Epithelial cell of esophagus (primary cell): Measurements from ENCODE around the gene CD72.

Experiments
- DNase-seq: peaks from one replicate; pipeline ENCODE4 v3.0.0; 2010; ENCODE audit warnings: low read depth
- H3K4me3 ChIP-seq: 2 replicates; pipeline ENCODE4 v1.5.1; 2011; ENCODE audit warnings: mild to moderate bottlenecking, low read length, control low read depth
- CTCF ChIP-seq: IDR thresholded peaks from 2 replicates; pipeline ENCODE4 v1.5.1; 2011; ENCODE audit warnings: low read depth, mild to moderate bottlenecking, low read length, control low read depth, inconsistent platforms; ENCODE audit not compliant: insufficient read depth; ENCODE audit errors: missing control alignments

The CD72 gene

DNA sequence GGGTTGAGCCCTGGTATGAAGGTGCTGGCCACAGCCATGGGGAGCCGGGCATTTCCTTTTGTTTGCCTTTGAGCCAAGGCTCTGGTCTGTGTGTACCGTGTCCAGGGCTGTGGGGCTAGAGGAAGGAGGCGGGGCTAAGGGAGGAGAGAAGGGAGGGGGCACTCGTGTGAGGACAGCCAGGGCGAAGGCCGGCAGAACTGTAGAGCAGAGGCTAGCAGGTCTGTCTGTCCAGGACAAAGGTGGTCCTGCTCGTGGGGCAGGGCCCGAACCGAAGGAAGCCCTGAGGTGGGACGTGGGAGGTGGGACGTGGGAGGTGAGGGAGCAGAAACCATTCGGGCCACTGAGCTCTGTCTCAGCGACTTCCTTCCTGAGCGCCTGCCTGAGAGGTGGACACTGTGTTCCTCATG, 54.4 kb downstream of the CD72 start:
- TF ChIP-seq CTCF = no peak
- no peak overlapping the region for H3K4me3 ChIP-seq
- no peak for DNase-seq

- H3K4me3 ChIP-seq = no peak overlapping the region
Observed at GRCh38 chr9:35562895-35563780, 55.1 kb downstream of the CD72 start.

DNA sequence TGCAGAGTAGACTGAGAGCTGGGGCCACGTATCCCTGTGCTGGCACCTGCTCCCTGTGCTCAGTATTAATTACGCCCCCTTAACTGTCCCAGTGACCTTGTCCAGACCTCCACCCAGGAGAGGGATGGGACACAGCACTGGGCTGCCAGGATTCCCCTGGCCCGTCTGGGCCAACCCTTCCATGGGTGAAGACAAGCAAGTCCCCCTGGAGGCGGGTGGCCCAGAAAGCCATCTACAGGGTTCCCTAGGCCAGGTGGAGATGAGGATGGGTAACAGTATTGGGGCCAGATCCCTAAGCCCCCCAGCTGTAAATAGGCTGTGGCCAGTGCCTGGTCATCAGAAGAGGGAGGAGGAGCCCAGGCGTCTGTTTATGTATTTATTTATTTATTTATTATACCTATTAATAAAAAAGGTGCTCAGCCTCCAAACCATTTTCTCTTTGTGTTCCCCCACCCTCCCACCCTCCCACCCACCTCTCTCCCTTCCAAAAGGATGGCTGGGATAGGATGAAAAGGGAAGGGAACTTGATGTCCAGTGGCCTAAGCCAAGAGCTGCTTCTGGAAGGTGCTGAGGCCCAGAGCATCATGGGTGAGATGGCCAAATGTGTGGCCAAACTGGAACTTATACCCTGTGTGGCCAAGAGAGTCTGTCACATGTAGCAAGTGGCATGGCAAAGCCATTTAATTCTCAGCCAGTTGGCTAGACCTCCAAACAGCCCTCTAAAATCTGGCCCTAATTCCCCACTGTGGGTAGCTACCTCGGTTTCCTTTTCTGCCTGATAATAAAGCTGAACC, 56.5 kb downstream of the CD72 start:
- no peak for TF ChIP-seq CTCF
- DNase-seq = no peak
- no peak overlapping the region for H3K4me3 ChIP-seq

More at GRCh38 chr9:35562895-35563780, 55.1 kb downstream of the CD72 start:
- DNase-seq = peak; percentile 47
- TF ChIP-seq CTCF = no peak

DNA sequence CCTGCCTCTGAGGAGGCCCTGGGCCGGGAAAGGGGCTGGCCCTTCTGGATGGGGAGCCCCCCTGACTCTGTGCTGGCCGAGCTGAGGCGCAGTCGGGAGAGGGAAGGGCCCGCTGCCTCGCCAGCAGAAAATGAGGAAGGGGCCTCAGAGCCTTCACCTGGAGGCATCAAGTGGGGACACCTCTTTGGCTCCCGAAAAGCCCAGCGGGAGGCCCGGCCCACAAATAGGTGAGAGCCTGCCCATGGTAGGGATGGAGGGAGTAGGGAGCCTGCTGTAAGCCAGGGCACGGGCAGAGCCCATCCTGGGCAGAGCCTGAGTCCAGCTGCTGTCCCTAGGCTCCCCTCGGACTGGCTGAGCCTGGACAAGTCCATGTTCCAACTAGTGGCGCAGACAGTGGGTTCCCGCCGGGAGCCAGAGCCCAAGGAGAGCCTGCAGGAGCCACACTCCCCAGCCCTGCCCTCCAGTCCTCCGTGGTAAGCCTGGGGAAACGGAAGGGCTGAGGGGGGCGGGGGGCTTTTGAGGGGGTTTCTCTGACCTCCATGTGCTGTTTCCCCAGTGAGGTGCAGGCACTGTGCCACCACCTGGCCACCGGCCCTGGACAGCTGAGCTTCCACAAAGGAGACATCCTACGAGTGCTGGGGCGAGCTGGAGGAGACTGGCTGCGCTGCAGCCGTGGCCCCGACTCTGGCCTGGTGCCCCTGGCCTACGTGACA, 57.4 kb downstream of the CD72 start:
- no peak overlapping the region for H3K4me3 ChIP-seq
- no peak for TF ChIP-seq CTCF
- no peak for DNase-seq
